Breast epithelium (tissue), 4 donors: ENCODE results near the gene TGFB2. TPM values are rescaled to one million over a fixed set of nuclear protein-coding genes. Genes with fewer than 3 reads are reported as not detected.
A peak's percentile ranks its signal among the peaks of the same experiment; 100 is the strongest.

ENCODE experiments used
- DNase-seq, 2 donors: peaks; one replicate each; pipeline ENCODE4 v3.0.0-alpha.2; 2019; ENCODE audit warnings: low spot score in 2 of 2
- H3K27ac ChIP-seq, 2 donors: fragments of 200-600 bp; sonication (generic) in 1 of 2; one replicate each; pipeline ENCODE4 v1.5.1; 2016 to 2019; ENCODE audit warnings: mild to moderate bottlenecking in 1 of 2
- H3K27me3 ChIP-seq, 2 donors: fragments of 200-600 bp; sonication (generic) in 1 of 2; one replicate each; pipeline versions ENCODE4 v1.5.1 to v1.6.0; 2017 to 2019; ENCODE audit warnings: control low read depth in 1 of 2, mild to moderate bottlenecking in 1 of 2
- H3K36me3 ChIP-seq: fragments of 200-600 bp; one replicate; pipeline ENCODE4 v1.5.1; 2019
- H3K4me1 ChIP-seq, 2 donors: fragments of 200-600 bp; sonication (generic); one replicate each; pipeline ENCODE4 v1.5.1; 2016 to 2019; ENCODE audit warnings: control low read depth in 1 of 2
- H3K4me3 ChIP-seq, 3 donors: fragments of 200-600 bp; sonication (generic); 1 replicate in 2 of 3; 2 replicates in 1 of 3; pipeline ENCODE4 v1.5.1; 2016 to 2019; ENCODE audit warnings: mild to moderate bottlenecking in 3 of 3, moderate library complexity in 2 of 3
- H3K9me3 ChIP-seq, 2 donors: fragments of 200-600 bp; sonication (generic) in 1 of 2; one replicate each; pipeline ENCODE4 v1.5.1; 2016 to 2019; ENCODE audit warnings: control low read depth in 1 of 2
- CTCF ChIP-seq, 3 donors: fragments of 450-650 bp; IDR thresholded peaks; one replicate each; pipeline ENCODE4 v1.5.1; 2016 to 2017; ENCODE audit warnings: antibody characterized with exemption in 3 of 3, mild to moderate bottlenecking in 3 of 3, moderate library complexity in 3 of 3
- POLR2A ChIP-seq: fragments of 450-650 bp; IDR thresholded peaks from one replicate; pipeline ENCODE4 v1.6.1; 2016; ENCODE audit warnings: antibody characterized with exemption, mild to moderate bottlenecking, moderate library complexity
- POLR2AphosphoS5 ChIP-seq, 3 donors: sonication (generic); formaldehyde crosslinking; IDR thresholded peaks; one replicate each; pipeline ENCODE4 v1.6.1; 2017; ENCODE audit warnings: antibody characterized with exemption in 3 of 3
- intact Hi-C: fragments of 100-400 bp; cut with DNase I; formaldehyde crosslinking; loops from one replicate; pipeline ENCODE4 v1.15.1; 2023; ENCODE audit warnings: low total_unique reads
- total RNA-seq, 3 donors: library from RNA; depleted of rRNA; stranded (reverse); fragments of >200 nt; gene quantifications; one replicate each; pipeline ENCODE4 v1.1.0, GENCODE V29; 2016

Gene TGFB2
- total RNA-seq, 3 donors from 2014 or later = 1.6 to 10.2 (median 9.5) TPM

DNA sequence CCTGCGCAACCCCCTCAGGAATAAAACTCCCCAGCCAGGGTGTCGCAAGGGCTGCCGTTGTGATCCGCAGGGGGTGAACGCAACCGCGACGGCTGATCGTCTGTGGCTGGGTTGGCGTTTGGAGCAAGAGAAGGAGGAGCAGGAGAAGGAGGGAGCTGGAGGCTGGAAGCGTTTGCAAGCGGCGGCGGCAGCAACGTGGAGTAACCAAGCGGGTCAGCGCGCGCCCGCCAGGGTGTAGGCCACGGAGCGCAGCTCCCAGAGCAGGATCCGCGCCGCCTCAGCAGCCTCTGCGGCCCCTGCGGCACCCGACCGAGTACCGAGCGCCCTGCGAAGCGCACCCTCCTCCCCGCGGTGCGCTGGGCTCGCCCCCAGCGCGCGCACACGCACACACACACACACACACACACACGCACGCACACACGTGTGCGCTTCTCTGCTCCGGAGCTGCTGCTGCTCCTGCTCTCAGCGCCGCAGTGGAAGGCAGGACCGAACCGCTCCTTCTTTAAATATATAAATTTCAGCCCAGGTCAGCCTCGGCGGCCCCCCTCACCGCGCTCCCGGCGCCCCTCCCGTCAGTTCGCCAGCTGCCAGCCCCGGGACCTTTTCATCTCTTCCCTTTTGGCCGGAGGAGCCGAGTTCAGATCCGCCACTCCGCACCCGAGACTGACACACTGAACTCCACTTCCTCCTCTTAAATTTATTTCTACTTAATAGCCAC, 696 bp downstream of the TGFB2 start:
- peak; percentile 30 to 63 for DNase-seq
- Histone ChIP-seq H3K9me3 (no peaks in the 10 kb centered on the region), H3K4me3 (peak overlapping the region; percentile 60 to 86 (median 78)), H3K36me3 (no peaks in the 10 kb centered on the region), H3K27me3 (no peaks in the 10 kb centered on the region), H3K4me1 (no peaks in the 10 kb centered on the region), H3K27ac (peak overlapping the region; percentile 85 to 89)
- TF ChIP-seq POLR2AphosphoS5 (IDR thresholded peaks at IDR 0.05) (peak in 2 of 3 donors; percentile 5 to 16), POLR2A (no peak), CTCF (IDR thresholded peaks at IDR 0.05) (peak in 1 of 3 donors; percentile 7)
- intact Hi-C loops = no loop called here

DNA sequence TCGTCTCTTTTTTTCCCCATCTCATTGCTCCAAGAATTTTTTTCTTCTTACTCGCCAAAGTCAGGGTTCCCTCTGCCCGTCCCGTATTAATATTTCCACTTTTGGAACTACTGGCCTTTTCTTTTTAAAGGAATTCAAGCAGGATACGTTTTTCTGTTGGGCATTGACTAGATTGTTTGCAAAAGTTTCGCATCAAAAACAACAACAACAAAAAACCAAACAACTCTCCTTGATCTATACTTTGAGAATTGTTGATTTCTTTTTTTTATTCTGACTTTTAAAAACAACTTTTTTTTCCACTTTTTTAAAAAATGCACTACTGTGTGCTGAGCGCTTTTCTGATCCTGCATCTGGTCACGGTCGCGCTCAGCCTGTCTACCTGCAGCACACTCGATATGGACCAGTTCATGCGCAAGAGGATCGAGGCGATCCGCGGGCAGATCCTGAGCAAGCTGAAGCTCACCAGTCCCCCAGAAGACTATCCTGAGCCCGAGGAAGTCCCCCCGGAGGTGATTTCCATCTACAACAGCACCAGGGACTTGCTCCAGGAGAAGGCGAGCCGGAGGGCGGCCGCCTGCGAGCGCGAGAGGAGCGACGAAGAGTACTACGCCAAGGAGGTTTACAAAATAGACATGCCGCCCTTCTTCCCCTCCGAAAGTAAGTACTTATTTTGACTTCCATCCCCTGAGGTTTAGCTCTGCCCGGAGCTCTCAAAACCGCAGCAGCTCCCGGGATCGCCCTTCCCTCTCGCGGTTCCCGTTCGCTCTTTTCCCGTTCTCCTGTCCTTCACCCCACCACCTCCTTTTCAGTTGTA, 1.5 kb downstream of the TGFB2 start:
- intact Hi-C loops = no loop called here
- Histone ChIP-seq H3K4me3 (peak overlapping the region; percentile 60 to 86 (median 78)), H3K4me1 (no peaks in the 10 kb centered on the region), H3K9me3 (no peaks in the 10 kb centered on the region), H3K36me3 (no peaks in the 10 kb centered on the region), H3K27me3 (no peaks in the 10 kb centered on the region), H3K27ac (peak overlapping the region; percentile 89 to 92)
- no peak for TF ChIP-seq CTCF (IDR thresholded peaks at IDR 0.05)
- peak; percentile 12 to 37 (median 19) for TF ChIP-seq POLR2AphosphoS5 (IDR thresholded peaks at IDR 0.05)
- no peak for TF ChIP-seq POLR2A
- DNase-seq = peak in 1 of 2 donors; percentile 44

- Histone ChIP-seq H3K36me3 (no peaks in the 10 kb centered on the region), H3K27me3 (no peaks in the 10 kb centered on the region), H3K4me3 (peak overlapping the region; percentile 60 to 86 (median 78)), H3K27ac (peak overlapping the region; percentile 89 to 92), H3K4me1 (no peaks in the 10 kb centered on the region), H3K9me3 (no peaks in the 10 kb centered on the region)
- intact Hi-C loops = no loop called here
- no peak for DNase-seq
- TF ChIP-seq CTCF (IDR thresholded peaks at IDR 0.05) = peak in 1 of 3 donors; percentile 25
- TF ChIP-seq POLR2A = no peak
Observed at GRCh38 chr1:218347336-218347722, 2.2 kb downstream of the TGFB2 start.

DNA sequence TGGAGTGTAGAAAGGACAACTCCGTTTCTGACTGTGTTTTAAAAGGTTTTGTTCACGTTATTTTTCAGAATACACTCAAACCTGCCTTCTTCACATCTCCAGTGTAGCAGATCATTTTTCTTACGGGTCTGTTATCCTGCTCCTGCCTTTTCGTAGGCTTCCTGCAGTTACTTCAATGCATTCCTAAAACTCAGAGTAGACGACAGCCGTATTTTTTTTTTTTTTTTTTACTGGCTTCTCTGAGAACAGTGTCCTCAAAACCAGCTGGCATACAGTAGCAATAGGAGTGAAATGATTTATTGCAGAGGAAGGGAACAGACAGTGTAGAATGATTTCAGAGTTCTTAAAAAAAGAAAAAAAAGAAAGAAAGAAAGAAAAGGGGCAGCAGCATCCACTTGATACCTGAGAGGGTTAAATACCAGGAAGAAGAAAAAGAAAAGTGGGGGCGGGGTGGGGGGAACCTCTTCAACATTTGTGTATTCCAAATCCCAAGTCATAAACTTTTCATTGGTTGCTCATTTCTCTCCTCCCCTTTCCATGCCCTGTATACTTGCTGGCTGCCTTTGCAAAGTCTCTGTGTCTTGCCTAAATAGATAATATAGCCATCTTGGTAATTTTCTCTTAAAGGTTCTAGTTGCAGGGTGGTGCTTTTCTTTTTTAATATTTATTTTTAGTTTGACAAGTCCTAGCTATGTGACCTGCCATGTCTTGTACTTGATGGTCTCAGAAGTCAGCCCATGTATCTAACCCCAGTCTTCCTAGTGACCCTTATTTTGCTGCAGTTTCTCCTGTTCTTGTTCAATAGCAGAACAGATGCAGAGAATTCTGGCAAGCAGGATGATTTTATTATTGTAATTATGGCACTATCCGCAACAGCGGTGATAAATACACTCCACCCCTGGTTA, 2.8 kb downstream of the TGFB2 start:
- Histone ChIP-seq H3K4me3 (peak overlapping the region; percentile 60 to 86 (median 78)), H3K9me3 (no peaks in the 10 kb centered on the region), H3K4me1 (no peaks in the 10 kb centered on the region), H3K27ac (peak overlapping the region; percentile 89 to 92), H3K36me3 (no peaks in the 10 kb centered on the region), H3K27me3 (no peaks in the 10 kb centered on the region)
- intact Hi-C loops = no loop called here
- DNase-seq = peak in 1 of 2 donors; percentile 41
- TF ChIP-seq POLR2A (no peak), CTCF (IDR thresholded peaks at IDR 0.05) (no peak), POLR2AphosphoS5 (IDR thresholded peaks at IDR 0.05) (no peak)
